Posterior vena cava (tissue), 2 donors: ENCODE data around the gene CADPS. TPM values are rescaled to one million over a fixed set of nuclear protein-coding genes. Genes with fewer than 3 reads are reported as not detected.
A peak's percentile ranks its signal among the peaks of the same experiment; 100 is the strongest.

Experiments used
- DNase-seq: peaks from one replicate; pipeline ENCODE4 v3.0.0-alpha.2; 2020; ENCODE audit warnings: low spot score
- intact Hi-C, 2 donors: fragments of 100-400 bp; cut with DNase I; formaldehyde crosslinking; loops; one replicate each; pipeline versions ENCODE4 v1.14.1 to v1.14.2; 2022 to 2023
- total RNA-seq, 2 donors: library from RNA; stranded (reverse); fragmentation: NEBNext Ultra II Directional; extraction: Animal tissue kit (Norgen Biotek cat#: 25700); gene quantifications; one replicate each; pipeline ENCODE4 v1.2.1, GENCODE V29; 2021
- donor health status: DM: yes; HTN: yes; CAD: no.
- donor health status: DM: yes; HTN: yes; CAD: no.

Gene CADPS
- total RNA-seq, 2 donors from 2014 or later, result 1.6 to 2.2 TPM

DNA sequence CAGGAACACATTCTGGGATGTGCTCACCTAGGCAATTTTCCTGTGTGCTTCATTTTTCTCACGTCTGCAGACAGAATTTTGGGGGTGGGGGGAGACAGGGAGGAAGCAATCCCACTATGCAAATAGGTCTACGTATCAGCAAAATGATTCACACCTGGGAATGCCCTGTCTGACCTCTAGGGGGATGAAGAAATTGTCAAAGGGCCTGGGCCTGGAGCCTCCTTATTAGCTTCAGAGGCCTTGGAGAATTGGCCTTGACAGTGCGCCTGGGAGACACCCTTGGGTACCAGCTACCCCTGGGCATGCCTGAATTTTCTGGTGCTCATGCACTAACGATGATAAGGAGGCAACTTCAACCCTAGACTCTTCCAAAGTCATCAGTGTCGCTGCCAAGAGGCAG lies 207.5 kb downstream of the CADPS start:
- intact Hi-C loops, result no loop called here
- no peak for DNase-seq

DNA sequence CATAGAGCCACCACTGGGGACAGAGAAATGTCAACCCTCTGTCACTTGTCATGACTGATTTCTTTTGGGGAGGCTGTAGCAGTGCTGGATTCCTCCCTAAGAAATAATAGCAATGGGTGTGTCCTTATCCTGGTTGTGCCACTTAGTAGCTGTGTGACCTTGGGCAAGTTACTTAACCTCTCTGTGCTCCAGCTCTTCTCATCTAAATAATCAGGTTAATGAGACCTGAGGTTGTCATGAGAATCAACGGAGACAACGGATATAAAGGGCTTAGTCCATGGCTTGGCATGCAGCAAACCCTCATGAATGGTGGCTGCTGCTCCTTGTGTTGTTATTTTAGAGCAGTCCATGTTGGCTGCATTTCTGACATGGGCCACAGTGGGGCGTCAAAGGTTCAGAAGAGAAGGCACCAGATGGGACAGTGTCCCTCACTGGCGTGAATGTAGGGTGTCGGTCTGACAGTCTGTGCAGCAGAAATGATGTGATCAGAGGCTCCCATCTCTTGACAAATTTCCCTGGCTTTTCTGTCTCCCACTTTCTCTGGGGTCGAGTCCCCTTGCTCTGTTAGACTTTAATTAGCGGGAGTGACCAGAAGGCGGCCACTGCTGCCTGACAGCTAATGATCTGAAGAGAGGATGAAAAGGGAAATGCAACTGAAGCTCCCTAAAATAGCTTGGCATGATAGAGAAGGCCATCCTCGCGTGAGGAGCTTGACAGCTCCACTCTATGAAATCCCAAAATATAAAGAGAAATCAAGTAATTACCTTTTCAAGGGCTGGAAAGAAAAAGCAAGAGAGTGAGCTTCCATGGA lies 209.4 kb downstream of the CADPS start:
- intact Hi-C loops, result no loop called here
- peak; percentile 85 for DNase-seq

DNA sequence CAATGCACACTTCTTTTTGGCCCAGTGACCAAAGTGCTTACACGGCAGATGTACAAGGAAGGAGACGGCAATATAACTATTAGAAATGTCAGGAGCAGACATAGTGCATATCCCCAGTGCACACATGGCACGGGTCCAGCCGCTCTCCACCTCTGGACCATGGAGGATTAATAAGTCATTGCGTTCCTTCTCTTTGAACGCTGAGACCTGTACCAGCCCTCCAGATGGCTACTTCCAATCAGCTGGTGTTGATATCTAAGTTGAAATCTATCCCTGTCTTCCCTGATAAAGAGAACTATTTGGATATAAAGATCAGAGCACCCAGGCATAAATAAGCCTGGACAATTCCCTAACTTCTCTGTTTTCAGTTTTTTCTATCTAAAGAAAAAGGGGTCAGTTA lies 212.5 kb downstream of the CADPS start:
- DNase-seq, result no peak
- intact Hi-C loops, result no loop called here

DNA sequence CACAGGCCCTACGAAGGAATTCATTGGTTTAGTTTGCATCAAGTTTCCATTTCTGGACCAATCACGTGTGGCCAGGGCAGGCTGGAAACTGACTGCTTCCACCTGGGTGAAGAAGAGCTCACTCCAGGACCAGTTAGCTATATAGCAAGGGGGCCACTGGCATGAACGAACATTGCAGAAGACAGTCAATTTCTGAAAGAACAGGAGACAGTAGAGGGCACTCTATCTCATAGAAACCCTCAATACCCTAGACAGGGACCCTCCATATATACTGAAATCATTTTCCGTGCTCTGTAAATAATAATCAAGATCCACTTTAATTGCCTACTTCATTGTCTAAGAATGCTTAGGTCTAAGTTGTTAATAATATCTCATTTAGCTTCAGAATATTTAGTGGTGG lies 215.6 kb downstream of the CADPS start:
- DNase-seq, result no peak
- intact Hi-C loops, result no loop called here

DNA sequence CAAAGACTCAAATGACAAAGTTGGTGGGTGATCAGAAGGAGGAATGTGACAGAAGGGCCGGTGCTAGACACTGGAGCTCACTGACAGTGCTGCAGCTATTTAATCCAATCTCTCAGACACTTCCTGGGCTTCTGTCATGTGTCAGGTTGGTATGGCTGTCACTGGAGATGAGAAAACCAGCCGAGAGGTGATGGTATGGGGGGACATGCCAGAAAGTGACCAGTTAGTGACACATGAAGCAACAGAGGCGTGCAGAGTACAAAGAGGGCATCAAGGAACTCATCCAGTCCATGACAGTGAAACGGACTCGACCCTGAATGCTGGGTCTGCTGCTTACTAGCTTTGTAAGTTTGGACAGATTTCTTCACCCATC lies 219.5 kb downstream of the CADPS start:
- no peak for DNase-seq
- intact Hi-C loops, result no loop called here

DNA sequence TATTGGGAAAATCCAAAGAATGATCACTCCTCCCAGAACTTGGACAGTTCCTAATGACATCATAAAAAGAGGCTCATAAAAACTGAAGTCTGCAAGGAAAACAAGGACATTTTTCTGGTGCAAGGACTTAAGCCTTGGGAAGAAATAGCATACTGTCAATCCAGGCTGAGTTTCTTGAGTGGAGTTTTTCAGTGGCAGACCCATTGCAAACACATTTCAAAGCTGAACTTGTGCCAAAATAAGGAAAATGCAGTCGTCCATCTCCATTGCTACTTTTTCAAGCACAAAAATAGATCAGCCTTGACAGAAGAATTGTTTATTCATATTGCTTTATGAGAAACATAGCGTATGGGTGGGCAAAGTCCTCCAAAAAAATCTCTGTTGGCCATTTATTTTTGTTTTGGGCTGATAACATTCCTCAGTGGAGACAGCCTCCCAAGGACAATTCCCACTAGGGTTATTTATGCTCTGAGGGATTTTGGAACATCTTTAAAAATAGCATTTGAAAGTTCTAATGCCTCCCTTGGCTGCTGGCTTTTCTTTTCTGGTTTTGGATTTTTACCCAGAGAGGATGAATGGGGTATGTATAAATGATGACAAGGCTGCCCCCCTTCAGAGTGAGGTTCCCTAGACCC lies 220.0 kb downstream of the CADPS start:
- intact Hi-C loops, result no loop called here
- DNase-seq, result no peak

DNA sequence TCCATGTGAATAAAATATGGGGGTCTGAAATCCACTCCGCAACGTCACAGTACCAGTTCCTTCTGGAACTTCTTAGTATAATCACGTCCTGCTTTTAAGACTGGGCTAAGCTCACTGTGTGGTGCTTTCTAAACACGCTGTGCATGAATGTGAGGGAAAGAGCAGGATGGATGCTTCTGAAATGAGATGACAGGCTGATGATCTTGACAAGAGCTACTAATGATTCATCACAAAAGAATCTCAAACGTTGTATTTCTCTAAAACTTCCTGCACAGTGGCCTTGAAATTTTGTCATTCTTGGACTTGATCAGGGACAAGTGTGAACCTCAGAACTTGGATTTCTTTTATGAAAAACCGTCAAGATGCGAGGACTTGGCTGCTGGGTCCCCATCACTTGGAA lies 221.4 kb downstream of the CADPS start:
- intact Hi-C loops, result no loop called here

DNA sequence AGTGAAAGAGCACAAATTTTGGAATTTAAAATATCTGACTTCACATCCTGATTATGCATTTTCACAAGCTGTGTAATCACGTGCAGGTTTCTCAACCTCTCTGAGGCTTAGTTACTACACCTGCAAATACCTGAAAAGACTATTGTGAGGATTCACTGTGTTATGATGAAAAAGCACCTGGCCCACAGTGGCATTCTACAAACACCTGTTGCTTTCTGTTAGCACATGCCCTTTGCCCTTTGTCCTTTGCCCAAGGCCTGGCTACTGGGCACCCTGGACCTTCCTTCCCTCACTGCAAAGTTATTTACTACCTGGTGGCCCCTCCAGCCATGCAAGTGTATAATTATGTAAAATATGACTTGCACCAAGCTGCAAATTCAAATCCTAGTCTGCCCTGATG lies 227.5 kb downstream of the CADPS start:
- intact Hi-C loops, result no loop called here
- DNase-seq, result no peak

More for the DNA sequence above, 221.4 kb downstream of the CADPS start:
- no peak for DNase-seq

DNA sequence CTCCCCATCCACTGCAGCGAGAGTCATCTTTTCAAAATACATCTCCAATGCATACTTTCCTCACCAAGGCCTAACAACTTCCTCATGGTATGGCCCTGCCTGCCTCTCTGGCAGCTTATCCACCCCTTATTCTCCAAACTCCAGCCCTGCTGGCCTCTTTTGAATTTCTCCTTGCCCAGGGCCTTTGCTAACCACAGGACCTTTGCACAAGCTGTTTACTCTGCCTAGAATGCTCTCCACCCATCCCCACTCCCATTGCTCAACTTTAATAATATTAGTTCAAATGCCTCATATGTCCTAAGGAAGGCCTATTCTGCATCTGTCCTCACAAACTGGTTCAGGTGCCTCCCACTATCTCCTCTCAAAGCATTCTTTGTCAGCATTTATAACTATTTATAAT lies 230.7 kb downstream of the CADPS start:
- intact Hi-C loops, result no loop called here
- no peak for DNase-seq

DNA sequence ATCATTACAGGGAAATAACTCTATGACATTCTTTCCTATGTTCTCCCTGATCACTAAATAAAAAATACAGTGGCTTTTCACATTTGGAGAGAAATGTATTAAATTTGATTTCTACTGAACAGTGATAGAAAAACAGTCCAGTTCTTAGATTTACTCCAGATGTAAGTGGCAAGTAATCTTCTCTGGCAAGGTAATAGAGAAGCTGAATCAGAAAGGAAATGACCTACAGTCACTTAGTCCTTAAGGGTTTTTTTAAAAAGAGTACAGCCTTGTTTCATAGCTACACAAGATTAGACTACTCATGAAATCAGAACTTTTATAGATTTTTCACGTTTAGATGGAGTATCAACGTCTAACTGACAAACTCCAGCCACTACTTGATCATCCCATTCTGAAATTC lies 236.9 kb downstream of the CADPS start:
- DNase-seq, result no peak
- intact Hi-C loops, result no loop called here

DNA sequence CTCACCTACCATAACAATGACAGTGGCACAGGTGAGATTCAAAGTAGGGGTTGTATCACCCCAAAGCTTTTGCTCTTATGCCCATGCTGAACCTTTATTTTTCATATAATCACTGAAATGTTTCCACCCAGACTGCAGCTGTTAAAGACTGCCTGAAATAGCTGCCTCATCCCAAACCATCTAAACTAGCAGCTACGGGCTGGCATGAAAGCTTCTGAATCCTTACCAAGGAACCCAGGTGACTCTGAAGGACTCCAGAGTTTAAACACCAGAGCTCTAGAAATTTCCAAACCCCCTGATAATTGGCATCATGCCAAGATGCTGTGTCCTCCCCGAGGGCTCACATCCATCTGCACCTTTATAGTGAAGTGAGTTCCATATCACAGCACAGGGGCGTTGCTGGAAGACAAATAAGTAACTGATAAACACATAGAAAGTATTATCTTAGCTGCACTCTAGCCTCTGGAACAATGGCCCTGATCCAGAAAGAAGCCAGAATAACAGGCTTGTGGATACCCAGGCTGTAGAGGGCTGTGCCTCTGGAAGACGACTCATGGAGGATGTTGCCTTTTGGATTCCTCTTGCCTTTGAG lies 238.9 kb downstream of the CADPS start:
- intact Hi-C loops, result no loop called here
- no peak for DNase-seq

DNA sequence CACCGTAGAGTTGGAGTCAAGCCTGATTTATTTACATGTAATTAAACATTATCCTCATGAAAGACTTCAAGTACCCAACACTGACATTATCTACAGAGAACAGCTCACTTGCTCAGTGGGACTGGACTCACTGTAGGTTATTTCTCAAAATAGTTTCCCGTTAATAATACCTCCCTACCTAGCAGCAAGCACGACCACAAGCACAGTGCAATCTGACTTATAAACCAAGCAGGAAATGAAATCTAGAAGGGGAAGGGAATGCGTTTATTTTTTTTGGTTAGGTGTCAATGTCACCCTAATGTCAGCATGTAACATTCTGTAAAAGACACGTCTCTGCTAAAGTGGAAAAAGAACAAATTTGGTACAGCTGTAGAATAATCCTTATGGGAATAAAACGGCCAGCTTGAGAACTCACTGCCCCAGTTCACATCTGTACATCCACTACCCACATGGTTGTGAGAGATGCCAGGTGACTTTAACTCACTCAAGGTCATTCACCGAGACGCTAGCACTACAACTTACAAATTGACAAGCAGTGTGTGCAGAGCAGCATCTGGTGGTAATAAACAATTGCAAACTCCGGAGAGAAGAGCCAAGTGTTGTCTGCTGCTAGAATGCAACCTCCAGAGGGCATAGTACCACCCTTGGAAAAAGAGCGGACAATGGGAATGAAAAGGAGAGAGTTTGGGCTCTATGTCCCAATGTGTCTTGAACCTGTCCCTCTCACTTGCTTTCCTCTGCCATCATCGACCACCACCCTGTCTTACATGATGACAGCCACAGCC lies 242.5 kb downstream of the CADPS start:
- no peak for DNase-seq
- intact Hi-C loops, result no loop called here

DNA sequence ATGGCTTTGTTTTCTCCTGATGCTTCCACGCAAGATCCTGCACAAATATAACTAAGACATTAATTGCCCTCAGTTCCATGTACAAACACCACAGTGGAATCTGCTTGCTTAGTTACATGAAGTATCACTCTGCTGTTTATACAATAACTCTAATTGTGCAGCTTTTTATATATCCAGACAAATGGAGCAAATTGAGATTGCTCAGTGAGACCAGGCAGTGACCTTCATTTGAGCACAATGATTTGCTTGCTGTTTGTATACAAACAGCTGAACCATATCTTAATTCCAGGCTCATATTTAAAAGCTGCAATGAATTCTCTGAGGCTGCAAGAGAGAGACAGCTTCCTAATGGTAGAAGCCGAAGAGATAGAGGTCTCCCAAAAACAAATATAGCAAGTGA lies 243.7 kb downstream of the CADPS start:
- no peak for DNase-seq
- intact Hi-C loops, result no loop called here

DNA sequence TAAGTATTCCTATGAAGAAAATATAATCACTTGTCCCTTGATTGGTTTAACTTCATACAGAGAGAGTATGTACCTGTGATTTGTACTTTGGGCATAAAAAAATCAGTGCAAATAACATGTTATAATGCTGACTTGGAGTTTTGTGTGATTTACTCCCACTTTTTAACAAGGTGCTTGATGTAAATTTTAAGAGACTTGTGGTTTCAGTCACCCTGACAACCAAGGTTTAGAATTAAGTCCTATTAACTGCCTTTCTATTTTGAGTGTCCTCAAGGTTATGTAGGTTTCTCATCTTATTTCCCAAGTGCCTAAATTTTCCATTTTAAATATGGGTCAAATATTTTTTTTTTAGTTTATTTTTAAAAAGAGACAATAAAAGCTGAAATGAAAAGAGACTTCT lies 244.6 kb downstream of the CADPS start:
- intact Hi-C loops, result no loop called here
- no peak for DNase-seq

DNA sequence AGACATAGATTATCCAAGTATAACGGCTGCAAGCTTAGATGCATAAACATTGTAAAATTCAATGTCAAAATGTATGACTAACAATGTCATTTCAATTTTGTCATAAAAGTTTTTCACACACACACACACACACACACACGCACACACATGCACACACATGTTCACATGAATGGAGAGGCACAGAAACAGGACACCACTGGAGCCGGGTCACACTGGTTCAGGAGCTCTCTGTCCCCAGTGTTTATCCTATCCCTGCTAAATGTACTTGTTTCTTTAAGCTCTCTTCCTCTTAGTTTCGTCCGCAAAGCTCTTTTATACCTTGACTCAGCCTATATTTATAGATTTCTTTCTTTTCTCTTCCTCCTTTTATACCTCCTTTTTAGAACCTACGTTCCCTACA lies 249.9 kb downstream of the CADPS start:
- DNase-seq, result no peak
- intact Hi-C loops, result loop anchor here in 1 of 2 donors (10.0 kb wide), 2 partner anchors 600 to 1190 kb away; partner anchors contain the start of gene C3orf49

DNA sequence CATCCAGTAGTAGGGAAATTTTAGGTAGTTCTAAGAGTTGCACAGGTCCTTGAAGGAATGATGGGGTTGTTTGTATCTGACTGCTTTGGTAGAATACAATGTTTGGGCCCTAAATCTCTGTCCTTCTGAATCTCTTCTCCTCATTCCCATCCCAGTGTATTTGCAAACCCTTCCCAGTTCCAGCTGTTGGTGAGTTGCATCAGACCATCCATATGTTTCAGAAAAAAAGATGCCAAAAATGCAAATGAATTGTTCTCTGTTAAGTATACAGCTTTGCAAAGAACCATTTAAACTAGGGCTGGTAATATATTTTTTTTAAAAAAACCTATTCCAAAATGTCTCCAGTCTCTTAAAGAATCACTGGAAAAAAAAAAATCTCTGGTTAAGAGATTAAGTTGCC lies 251.0 kb downstream of the CADPS start:
- intact Hi-C loops, result loop anchor here in 1 of 2 donors (10.0 kb wide), 2 partner anchors 601 to 1191 kb away; partner anchors contain the start of gene C3orf49
- no peak for DNase-seq

DNA sequence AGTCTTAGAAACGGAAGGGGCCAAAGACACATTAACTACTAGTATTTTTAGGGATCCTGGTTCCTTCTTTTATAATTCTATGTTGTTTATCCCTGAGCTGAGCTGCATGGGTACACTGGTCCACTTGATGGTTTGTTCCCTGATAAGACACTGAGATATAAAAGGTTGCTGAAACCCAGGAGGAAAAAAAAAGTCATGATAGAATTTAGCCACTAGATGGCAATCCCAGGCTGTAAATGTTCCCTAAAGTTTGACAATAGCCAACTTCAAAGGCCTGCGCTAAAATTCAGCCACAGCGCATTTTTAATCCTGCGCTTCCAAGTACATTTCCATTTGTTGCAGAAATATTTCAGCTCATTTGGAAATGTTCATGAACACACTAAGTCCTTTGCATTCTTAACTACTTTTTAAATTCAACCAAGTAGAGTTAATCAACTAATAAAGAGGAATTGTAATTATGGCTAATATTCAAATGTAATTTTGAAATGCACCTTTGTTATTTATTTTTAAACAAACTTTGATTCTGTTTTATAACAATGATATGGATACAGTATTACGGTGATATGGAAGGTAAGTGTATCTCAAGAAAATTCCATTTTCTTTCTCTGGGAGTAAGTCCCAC lies 252.6 kb downstream of the CADPS start:
- DNase-seq, result no peak
- intact Hi-C loops, result loop anchor here in 1 of 2 donors (10.0 kb wide), 2 partner anchors 602 to 1192 kb away; partner anchors contain the start of gene C3orf49

DNA sequence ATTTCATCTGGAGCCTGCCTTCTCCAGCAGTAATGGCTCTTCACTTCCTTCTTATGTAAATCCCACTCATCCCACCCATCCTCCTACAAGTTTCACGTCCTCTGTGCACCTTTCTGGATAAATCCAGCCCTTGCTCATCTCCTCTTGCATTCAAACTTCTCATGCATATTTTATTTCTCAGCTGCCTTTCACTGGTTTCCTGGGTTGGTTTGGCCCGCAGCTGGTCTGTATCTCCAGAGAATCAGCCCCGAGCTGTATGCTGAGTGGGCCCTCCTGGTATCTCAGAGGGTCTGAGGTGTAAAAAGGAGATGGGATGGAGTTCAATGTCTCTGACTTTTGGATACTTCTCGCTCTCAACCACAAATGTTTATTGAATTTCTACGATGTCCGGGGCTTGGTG lies 253.3 kb downstream of the CADPS start:
- intact Hi-C loops, result loop anchor here in 1 of 2 donors (10.0 kb wide), 2 partner anchors 603 to 1193 kb away; partner anchors contain the start of gene C3orf49
- no peak for DNase-seq

DNA sequence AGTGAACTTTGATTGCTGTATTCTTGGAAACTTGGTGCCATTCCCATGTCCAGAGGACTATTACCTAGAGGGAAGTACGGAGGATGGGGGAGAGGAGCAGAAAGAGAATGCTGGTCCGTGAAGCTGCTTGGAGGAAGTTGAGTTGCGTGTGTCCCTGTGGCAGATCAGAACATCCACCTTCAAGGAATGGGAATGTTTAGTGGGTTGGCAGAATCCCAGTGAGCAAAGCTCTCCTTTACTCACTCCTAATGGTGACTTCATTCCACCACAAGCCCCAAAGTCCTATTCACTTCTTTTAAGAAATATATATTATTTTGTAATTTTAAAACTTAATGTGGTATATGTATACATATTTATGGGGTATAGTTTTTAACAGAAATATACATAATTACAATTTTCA lies 254.0 kb downstream of the CADPS start:
- DNase-seq, result no peak
- intact Hi-C loops, result loop anchor here in 1 of 2 donors (10.0 kb wide), 2 partner anchors 604 to 1194 kb away; partner anchors contain the start of gene C3orf49
